HEK293 (cell line): ENCODE results near the gene FPR1.

Experiments
- CTCF ChIA-PET: fragments of 350-600 bp; formaldehyde crosslinking; extraction: SDS; loops from one replicate; lab custom pipeline; 2021; ENCODE audit warnings: antibody characterized with exemption; lab: Yijun Ruan, JAX
- POLR2A ChIA-PET: fragments of 300-600 bp; formaldehyde crosslinking; extraction: SDS; loops from one replicate; lab custom pipeline; 2020; ENCODE audit warnings: antibody characterized with exemption, inconsistent platforms; lab: Yijun Ruan, JAX
- H3K27ac ChIP-seq: fragments of 200-500 bp; sonication (Bioruptor generic); 2 replicates; pipeline ENCODE4 v1.5.1; 2014; ENCODE audit warnings: low read depth, low read length, control low read depth, inconsistent platforms; ENCODE audit errors: extremely low read depth
- H3K36me3 ChIP-seq, 2 experiments: fragments of 200-500 bp in 1 of 2; sonication (Bioruptor generic) in 1 of 2; 1 replicate in 1 of 2; 2 replicates in 1 of 2; pipeline ENCODE4 v1.5.1; 2014 to 2017; ENCODE audit warnings: inconsistent platforms in 2 of 2, low read length in 2 of 2; ENCODE audit not compliant: control insufficient read depth in 2 of 2, insufficient read depth in 1 of 2
- H3K4me1 ChIP-seq: fragments of 200-500 bp; sonication (Bioruptor generic); 2 replicates; pipeline ENCODE4 v1.5.1; 2014; ENCODE audit warnings: mild to moderate bottlenecking, low read length, inconsistent platforms; ENCODE audit not compliant: control insufficient read depth, insufficient read depth
- H3K4me3 ChIP-seq: 2 replicates; pipeline ENCODE4 v1.5.1; 2011; ENCODE audit warnings: low read depth, mild to moderate bottlenecking, control low read depth, low read length, moderate library complexity
- H3K9me3 ChIP-seq: fragments of 200-500 bp; sonication (Bioruptor generic); 2 replicates; pipeline ENCODE4 v1.5.1; 2014; ENCODE audit warnings: low read depth, low read length, inconsistent platforms; ENCODE audit not compliant: control insufficient read depth, insufficient read depth
- KLF8 ChIP-seq: fragments of 450-650 bp; formaldehyde crosslinking; IDR thresholded peaks from 2 replicates; pipeline ENCODE4 v1.5.1; 2016; ENCODE audit warnings: missing biosample characterization, missing genetic modification characterization
- REST ChIP-seq: fragments of 450-650 bp; formaldehyde crosslinking; IDR thresholded peaks from 2 replicates; pipeline ENCODE4 v1.5.1; 2016; ENCODE audit warnings: missing biosample characterization, missing genetic modification characterization
- ZBTB17 ChIP-seq: fragments of 450-650 bp; formaldehyde crosslinking; IDR thresholded peaks from 2 replicates; pipeline ENCODE4 v1.5.1; 2016; ENCODE audit warnings: missing biosample characterization, missing genetic modification characterization
- ZBTB48 ChIP-seq: fragments of 450-650 bp; formaldehyde crosslinking; IDR thresholded peaks from 2 replicates; pipeline ENCODE4 v1.5.1; 2016; ENCODE audit warnings: missing biosample characterization, missing genetic modification characterization
- ZFP37 ChIP-seq: fragments of 450-650 bp; formaldehyde crosslinking; IDR thresholded peaks from 2 replicates; pipeline ENCODE4 v1.5.1; 2016; ENCODE audit warnings: missing biosample characterization, missing genetic modification characterization
- ZNF112 ChIP-seq: fragments of 450-650 bp; formaldehyde crosslinking; IDR thresholded peaks from 2 replicates; pipeline ENCODE4 v1.5.0; 2017; ENCODE audit warnings: missing biosample characterization, missing genetic modification characterization
- ZNF132 ChIP-seq: fragments of 450-650 bp; formaldehyde crosslinking; IDR thresholded peaks from 2 replicates; pipeline ENCODE4 v1.5.1; 2017; ENCODE audit warnings: missing biosample characterization, missing genetic modification characterization, borderline replicate concordance
- ZNF174 ChIP-seq: fragments of 450-650 bp; formaldehyde crosslinking; IDR thresholded peaks from 2 replicates; pipeline ENCODE4 v1.5.0; 2017; ENCODE audit warnings: missing biosample characterization, mild to moderate bottlenecking, missing genetic modification characterization
- ZNF175 ChIP-seq: fragments of 450-650 bp; formaldehyde crosslinking; IDR thresholded peaks from 2 replicates; pipeline ENCODE4 v1.5.1; 2016; ENCODE audit warnings: missing biosample characterization, missing genetic modification characterization
- ZNF302 ChIP-seq: fragments of 450-650 bp; formaldehyde crosslinking; IDR thresholded peaks from 2 replicates; pipeline ENCODE4 v1.5.1; 2016; ENCODE audit warnings: missing biosample characterization, missing genetic modification characterization, low read depth
- ZNF362 ChIP-seq: fragments of 450-650 bp; formaldehyde crosslinking; IDR thresholded peaks from 2 replicates; pipeline ENCODE4 v1.5.1; 2016; ENCODE audit warnings: missing biosample characterization, missing genetic modification characterization
- ZNF449 ChIP-seq: fragments of 450-650 bp; formaldehyde crosslinking; IDR thresholded peaks from 2 replicates; pipeline ENCODE4 v1.5.1; 2017; ENCODE audit warnings: missing biosample characterization, mild to moderate bottlenecking, missing genetic modification characterization, moderate library complexity
- ZNF549 ChIP-seq: fragments of 450-650 bp; IDR thresholded peaks from 2 replicates; pipeline ENCODE4 v1.5.1; 2018; ENCODE audit warnings: missing biosample characterization, missing genetic modification characterization, mild to moderate bottlenecking, inconsistent platforms, moderate library complexity
- ZNF558 ChIP-seq: fragments of 450-650 bp; formaldehyde crosslinking; IDR thresholded peaks from 2 replicates; pipeline ENCODE4 v1.5.1; 2016; ENCODE audit warnings: missing biosample characterization, missing genetic modification characterization
- ZNF626 ChIP-seq: fragments of 450-650 bp; sonication (Bioruptor Pico); formaldehyde crosslinking; IDR thresholded peaks from 2 replicates; pipeline ENCODE4 v1.5.1; 2018; ENCODE audit warnings: missing biosample characterization, missing genetic modification characterization, inconsistent platforms
- ZNF639 ChIP-seq: fragments of 450-650 bp; formaldehyde crosslinking; IDR thresholded peaks from 2 replicates; pipeline ENCODE4 v1.5.1; 2016; ENCODE audit warnings: missing biosample characterization, missing genetic modification characterization
- ZNF664 ChIP-seq: fragments of 450-650 bp; formaldehyde crosslinking; IDR thresholded peaks from 2 replicates; pipeline ENCODE4 v1.5.1; 2016; ENCODE audit warnings: missing biosample characterization, missing genetic modification characterization
- ZNF785 ChIP-seq: fragments of 450-650 bp; formaldehyde crosslinking; IDR thresholded peaks from 2 replicates; pipeline ENCODE4 v1.5.1; 2016; ENCODE audit warnings: missing biosample characterization, missing genetic modification characterization
- TF ChIP-seq, protein P1 (sequence below): fragments of 450-650 bp; formaldehyde crosslinking; IDR thresholded peaks from 2 replicates; pipeline ENCODE4 v1.5.1; 2016; ENCODE audit warnings: missing biosample characterization, missing genetic modification characterization

The FPR1 gene

GRCh38 chr19:51714848-51715247 lies 36.8 kb downstream of the FPR1 start:
- Histone ChIP-seq H3K9me3 (no peaks in the 10 kb centered on the region), H3K36me3 (no peaks in the 10 kb centered on the region), H3K4me1 (no peaks in the 10 kb centered on the region), H3K4me3 (no peak overlapping the region), H3K27ac (no peak overlapping the region)
- POLR2A ChIA-PET, result interaction anchor here (0.6 kb wide), 1 partner anchor 27 kb away, joined by 3 read pairs; no protein-coding TSS in a partner anchor
- peak; percentile 47; the same call in 1 of the 2 replicates for TF ChIP-seq ZBTB17 (tag by site-specific recombination)
- TF ChIP-seq ZNF664, result no peak
- CTCF ChIA-PET, result interaction anchor here (0.6 kb wide), 1 partner anchor 51 kb away, joined by 4 read pairs; no protein-coding TSS in a partner anchor

DNA sequence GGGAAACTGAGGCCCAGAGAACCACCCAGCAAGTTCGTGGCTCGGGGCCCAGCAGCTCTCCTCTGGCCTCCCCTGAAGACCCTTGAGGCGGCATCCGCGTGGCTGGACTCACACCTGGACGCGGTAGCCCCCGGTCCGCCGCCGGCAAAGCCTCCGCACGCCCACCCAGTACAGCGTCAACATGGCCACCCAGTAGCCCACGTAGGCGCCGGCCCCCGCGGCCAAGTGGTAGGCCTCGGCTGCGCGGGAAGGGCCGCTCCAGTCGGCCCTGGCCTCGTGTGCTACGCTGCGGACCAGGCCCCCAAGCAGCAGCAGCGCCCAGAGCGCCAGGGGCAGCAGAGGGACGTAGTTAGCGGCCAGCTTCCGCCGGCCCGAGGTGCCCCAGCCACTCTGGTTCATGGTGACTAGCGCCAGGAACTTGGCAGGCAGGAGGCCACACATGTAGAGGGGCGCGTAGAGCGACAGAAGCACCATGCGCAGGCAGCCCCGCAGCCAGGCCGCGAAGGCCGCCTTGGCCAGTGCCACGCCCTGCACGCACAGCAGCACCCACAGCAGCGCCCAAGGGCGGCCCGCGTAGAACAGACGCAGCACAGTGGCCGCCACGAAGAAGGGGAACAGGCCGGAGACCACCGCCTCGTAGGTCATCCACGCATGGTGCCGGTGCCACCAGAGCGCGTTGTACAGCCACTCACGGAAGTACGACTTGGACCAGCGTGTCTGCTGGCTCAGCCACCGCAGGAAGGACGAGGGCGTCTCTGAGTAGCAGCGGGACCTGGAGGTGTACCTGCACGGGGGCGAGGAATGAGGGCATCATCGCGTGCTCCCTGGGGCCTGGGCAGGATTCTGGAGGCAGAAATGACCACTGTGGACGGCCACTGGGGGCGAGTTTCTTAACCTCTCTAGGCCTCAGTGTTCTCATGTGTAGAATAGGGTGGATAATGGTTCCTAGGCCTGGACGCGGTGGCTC lies 38.1 kb downstream of the FPR1 start:
- Histone ChIP-seq H3K36me3 (no peaks in the 10 kb centered on the region), H3K9me3 (no peaks in the 10 kb centered on the region), H3K27ac (no peak overlapping the region), H3K4me3 (no peak overlapping the region), H3K4me1 (no peaks in the 10 kb centered on the region)
- ChIA-PET POLR2A (no interaction called here), CTCF (no interaction called here)
- no peak for TF ChIP-seq ZNF175 (tag by site-specific recombination)
- TF ChIP-seq ZNF785 (tag by site-specific recombination), result no peak
- no peak for TF ChIP-seq ZNF549
- TF ChIP-seq ZBTB48 (tag by site-specific recombination), result no peak
- no peak for TF ChIP-seq ZNF174
- no peak for TF ChIP-seq ZNF362 (tag by site-specific recombination)
- TF ChIP-seq ZNF626 (tag by site-specific recombination), result no peak
- TF ChIP-seq ZNF132 (tag by site-specific recombination), result no peak
- no peak for TF ChIP-seq ZNF558 (tag by site-specific recombination)
- TF ChIP-seq KLF8, result no peak
- TF ChIP-seq, protein P1, sequence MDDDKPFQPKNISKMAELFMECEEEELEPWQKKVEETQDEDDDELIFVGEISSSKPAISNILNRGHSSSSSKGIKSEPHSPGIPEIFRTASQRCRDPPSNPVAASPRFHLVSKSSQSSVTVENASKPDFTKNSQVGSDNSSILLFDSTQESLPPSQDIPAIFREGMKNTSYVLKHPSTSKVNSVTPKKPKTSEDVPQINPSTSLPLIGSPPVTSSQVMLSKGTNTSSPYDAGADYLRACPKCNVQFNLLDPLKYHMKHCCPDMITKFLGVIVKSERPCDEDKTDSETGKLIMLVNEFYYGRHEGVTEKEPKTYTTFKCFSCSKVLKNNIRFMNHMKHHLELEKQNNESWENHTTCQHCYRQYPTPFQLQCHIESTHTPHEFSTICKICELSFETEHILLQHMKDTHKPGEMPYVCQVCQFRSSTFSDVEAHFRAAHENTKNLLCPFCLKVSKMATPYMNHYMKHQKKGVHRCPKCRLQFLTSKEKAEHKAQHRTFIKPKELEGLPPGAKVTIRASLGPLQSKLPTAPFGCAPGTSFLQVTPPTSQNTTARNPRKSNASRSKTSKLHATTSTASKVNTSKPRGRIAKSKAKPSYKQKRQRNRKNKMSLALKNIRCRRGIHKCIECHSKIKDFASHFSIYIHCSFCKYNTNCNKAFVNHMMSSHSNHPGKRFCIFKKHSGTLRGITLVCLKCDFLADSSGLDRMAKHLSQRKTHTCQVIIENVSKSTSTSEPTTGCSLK (tag by site-specific recombination), result no peak
- TF ChIP-seq ZNF112 (tag by site-specific recombination), result no peak
- no peak for TF ChIP-seq ZNF302 (tag by site-specific recombination)
- TF ChIP-seq ZFP37, result no peak
- TF ChIP-seq ZNF639 (tag by site-specific recombination), result no peak
- no peak for TF ChIP-seq REST (tag by site-specific recombination)
- no peak for TF ChIP-seq ZNF449 (tag by site-specific recombination)
